ENCODE results near the gene HSH2D.
A peak's percentile ranks its signal among the peaks of the same experiment; 100 is the strongest.

The HSH2D gene

GRCh38 chr19:16135430-16136127 lies 7.9 kb upstream of the HSH2D start:
- Histone ChIP-seq H3K9ac (ENCODE audit: low read depth, low read length, poor library complexity) (no peak overlapping the region), H2BK15ac (ENCODE audit: low read length) (no peak overlapping the region), H2AK5ac (ENCODE audit: low read depth, low read length) (no peak overlapping the region), H3K4me3 (ENCODE audit: low read length in 2 of 2) (no peak overlapping the region), H3K9me3 (replicated peaks in 1 of 2; ENCODE audit: control insufficient read depth in 2 of 2, insufficient read depth in 1 of 2, low read depth in 1 of 2, low read length in 2 of 2) (peaks cover 0 to 3% of the 10 kb centered on the region in 2 donors), H3K14ac (ENCODE audit: low read length) (no peak overlapping the region), H3K4me1 (ENCODE audit: control insufficient read depth in 2 of 2, insufficient read depth in 1 of 2, low read depth in 1 of 2, low read length in 2 of 2) (no peaks in the 10 kb centered on the region), H3K36me3 (replicated peaks in 1 of 2; ENCODE audit: control insufficient read depth in 2 of 2, insufficient read depth in 2 of 2, low read length in 2 of 2) (peaks cover 27 to 41% of the 10 kb centered on the region in 2 donors), H2AFZ (ENCODE audit: low read length) (no peak overlapping the region), H3K79me1 (ENCODE audit: low read depth, low read length) (no peaks in the 10 kb centered on the region), H4K8ac (ENCODE audit: low read depth, low read length) (no peak overlapping the region), H3K27ac (replicated peaks; ENCODE audit: low read length) (no peak overlapping the region), H3K4ac (ENCODE audit: low read length) (no peak overlapping the region), H3K4me2 (ENCODE audit: insufficient read depth, low read length, poor library complexity, severe bottlenecking) (no peak overlapping the region), H4K91ac (ENCODE audit: low read depth, low read length, poor library complexity) (no peak overlapping the region), H3K23ac (ENCODE audit: low read depth, low read length, poor library complexity) (no peak overlapping the region), H3K18ac (ENCODE audit: low read length) (no peak overlapping the region), H2BK120ac (ENCODE audit: low read depth, low read length) (no peak overlapping the region), H2BK12ac (ENCODE audit: low read length) (no peak overlapping the region), H3K27me3 (ENCODE audit: control insufficient read depth in 3 of 3, insufficient read depth in 3 of 3, low read depth in 1 of 3, low read length in 3 of 3) (no peaks in the 10 kb centered on the region), H2BK5ac (ENCODE audit: low read length) (no peak overlapping the region)
- WGBS, 2 donors (ENCODE audit: extremely low coverage in 2 of 2, insufficient read length in 2 of 2, insufficient replicate concordance in 1 of 2) = no CpG with 5 or more reads among the region's 4 CpGs
- no peak for DNase-seq (ENCODE audit: low spot score)

- no peak overlapping the region for H3K4ac ChIP-seq (ENCODE audit: low read length)
- no peak overlapping the region for H2BK12ac ChIP-seq (ENCODE audit: low read length)
- H3K27me3 ChIP-seq (ENCODE audit: control insufficient read depth in 3 of 3, insufficient read depth in 3 of 3, low read depth in 1 of 3, low read length in 3 of 3) = no peaks in the 10 kb centered on the region
- no peak overlapping the region for H3K23ac ChIP-seq (ENCODE audit: low read depth, low read length, poor library complexity)
- DNase-seq (ENCODE audit: low spot score) = no peak
- no peak overlapping the region for H4K91ac ChIP-seq (ENCODE audit: low read depth, low read length, poor library complexity)
- no CpG with 5 or more reads among the region's 16 CpGs for WGBS, 2 donors (ENCODE audit: extremely low coverage in 2 of 2, insufficient read length in 2 of 2, insufficient replicate concordance in 1 of 2)
- no peak overlapping the region for H2BK15ac ChIP-seq (ENCODE audit: low read length)
- no peaks in the 10 kb centered on the region for H3K79me1 ChIP-seq (ENCODE audit: low read depth, low read length)
- H2BK5ac ChIP-seq (ENCODE audit: low read length) = no peak overlapping the region
- H3K27ac ChIP-seq (replicated peaks; ENCODE audit: low read length) = no peak overlapping the region
- no peak overlapping the region for H3K4me2 ChIP-seq (ENCODE audit: insufficient read depth, low read length, poor library complexity, severe bottlenecking)
- H3K4me3 ChIP-seq (ENCODE audit: low read length in 2 of 2) = no peak overlapping the region
- H3K14ac ChIP-seq (ENCODE audit: low read length) = no peak overlapping the region
- no peak overlapping the region for H3K18ac ChIP-seq (ENCODE audit: low read length)
- peaks cover 0 to 2% of the 10 kb centered on the region in 2 donors for H3K9me3 ChIP-seq (replicated peaks in 1 of 2; ENCODE audit: control insufficient read depth in 2 of 2, insufficient read depth in 1 of 2, low read depth in 1 of 2, low read length in 2 of 2)
- H4K8ac ChIP-seq (ENCODE audit: low read depth, low read length) = no peak overlapping the region
- H3K9ac ChIP-seq (ENCODE audit: low read depth, low read length, poor library complexity) = no peak overlapping the region
- no peaks in the 10 kb centered on the region for H3K4me1 ChIP-seq (ENCODE audit: control insufficient read depth in 2 of 2, insufficient read depth in 1 of 2, low read depth in 1 of 2, low read length in 2 of 2)
- peaks cover 26 to 34% of the 10 kb centered on the region in 2 donors for H3K36me3 ChIP-seq (replicated peaks in 1 of 2; ENCODE audit: control insufficient read depth in 2 of 2, insufficient read depth in 2 of 2, low read length in 2 of 2)
- H2AK5ac ChIP-seq (ENCODE audit: low read depth, low read length) = no peak overlapping the region
- H2BK120ac ChIP-seq (ENCODE audit: low read depth, low read length) = no peak overlapping the region
- H2AFZ ChIP-seq (ENCODE audit: low read length) = no peak overlapping the region
These were observed 7.1 kb upstream of the HSH2D start for GRCh38 chr19:16136185-16136999.

- WGBS, 2 donors (ENCODE audit: extremely low coverage in 2 of 2, insufficient read length in 2 of 2, insufficient replicate concordance in 1 of 2) = no CpG with 5 or more reads among the region's 13 CpGs
- no peaks in the 10 kb centered on the region for H3K9me3 ChIP-seq (replicated peaks in 1 of 2; ENCODE audit: control insufficient read depth in 2 of 2, insufficient read depth in 1 of 2, low read depth in 1 of 2, low read length in 2 of 2)
- H2AK5ac ChIP-seq (ENCODE audit: low read depth, low read length) = no peak overlapping the region
- no peak overlapping the region for H4K8ac ChIP-seq (ENCODE audit: low read depth, low read length)
- H3K27ac ChIP-seq (replicated peaks; ENCODE audit: low read length) = no peak overlapping the region
- H2BK12ac ChIP-seq (ENCODE audit: low read length) = no peak overlapping the region
- H3K36me3 ChIP-seq (replicated peaks in 1 of 2; ENCODE audit: control insufficient read depth in 2 of 2, insufficient read depth in 2 of 2, low read length in 2 of 2) = no peaks in the 10 kb centered on the region
- H2BK120ac ChIP-seq (ENCODE audit: low read depth, low read length) = no peak overlapping the region
- H3K14ac ChIP-seq (ENCODE audit: low read length) = peak overlapping the region; percentile 82
- no peak for DNase-seq (ENCODE audit: low spot score)
- H3K79me1 ChIP-seq (ENCODE audit: low read depth, low read length) = no peaks in the 10 kb centered on the region
- H3K4ac ChIP-seq (ENCODE audit: low read length) = no peak overlapping the region
- H3K4me1 ChIP-seq (ENCODE audit: control insufficient read depth in 2 of 2, insufficient read depth in 1 of 2, low read depth in 1 of 2, low read length in 2 of 2) = no peaks in the 10 kb centered on the region
- H4K91ac ChIP-seq (ENCODE audit: low read depth, low read length, poor library complexity) = no peak overlapping the region
- no peak overlapping the region for H2BK15ac ChIP-seq (ENCODE audit: low read length)
- no peak overlapping the region for H3K4me3 ChIP-seq (ENCODE audit: low read length in 2 of 2)
- no peak overlapping the region for H3K4me2 ChIP-seq (ENCODE audit: insufficient read depth, low read length, poor library complexity, severe bottlenecking)
- no peak overlapping the region for H2AFZ ChIP-seq (ENCODE audit: low read length)
- H3K9ac ChIP-seq (ENCODE audit: low read depth, low read length, poor library complexity) = no peak overlapping the region
- peak overlapping the region; percentile 28 for H3K18ac ChIP-seq (ENCODE audit: low read length)
- H2BK5ac ChIP-seq (ENCODE audit: low read length) = no peak overlapping the region
- H3K27me3 ChIP-seq (ENCODE audit: control insufficient read depth in 3 of 3, insufficient read depth in 3 of 3, low read depth in 1 of 3, low read length in 3 of 3) = no peaks in the 10 kb centered on the region
- H3K23ac ChIP-seq (ENCODE audit: low read depth, low read length, poor library complexity) = no peak overlapping the region
These were observed 3.7 kb upstream of the HSH2D start for GRCh38 chr19:16139752-16140151.

- no peak for DNase-seq (ENCODE audit: low spot score)
- H3K4me3 ChIP-seq (ENCODE audit: low read length in 2 of 2) = no peak overlapping the region
- H3K23ac ChIP-seq (ENCODE audit: low read depth, low read length, poor library complexity) = no peak overlapping the region
- H3K27me3 ChIP-seq (ENCODE audit: control insufficient read depth in 3 of 3, insufficient read depth in 3 of 3, low read depth in 1 of 3, low read length in 3 of 3) = no peaks in the 10 kb centered on the region
- no peak overlapping the region for H2BK120ac ChIP-seq (ENCODE audit: low read depth, low read length)
- H3K4me1 ChIP-seq (ENCODE audit: control insufficient read depth in 2 of 2, insufficient read depth in 1 of 2, low read depth in 1 of 2, low read length in 2 of 2) = no peaks in the 10 kb centered on the region
- no peak overlapping the region for H3K9ac ChIP-seq (ENCODE audit: low read depth, low read length, poor library complexity)
- H3K4ac ChIP-seq (ENCODE audit: low read length) = no peak overlapping the region
- H3K9me3 ChIP-seq (replicated peaks in 1 of 2; ENCODE audit: control insufficient read depth in 2 of 2, insufficient read depth in 1 of 2, low read depth in 1 of 2, low read length in 2 of 2) = no peaks in the 10 kb centered on the region
- no peaks in the 10 kb centered on the region for H3K36me3 ChIP-seq (replicated peaks in 1 of 2; ENCODE audit: control insufficient read depth in 2 of 2, insufficient read depth in 2 of 2, low read length in 2 of 2)
- H3K4me2 ChIP-seq (ENCODE audit: insufficient read depth, low read length, poor library complexity, severe bottlenecking) = no peak overlapping the region
- no peak overlapping the region for H3K14ac ChIP-seq (ENCODE audit: low read length)
- H3K79me1 ChIP-seq (ENCODE audit: low read depth, low read length) = no peaks in the 10 kb centered on the region
- no CpG with 5 or more reads among the region's 4 CpGs for WGBS, 2 donors (ENCODE audit: extremely low coverage in 2 of 2, insufficient read length in 2 of 2, insufficient replicate concordance in 1 of 2)
- no peak overlapping the region for H2BK12ac ChIP-seq (ENCODE audit: low read length)
- H4K8ac ChIP-seq (ENCODE audit: low read depth, low read length) = no peak overlapping the region
- H4K91ac ChIP-seq (ENCODE audit: low read depth, low read length, poor library complexity) = no peak overlapping the region
- H3K18ac ChIP-seq (ENCODE audit: low read length) = no peak overlapping the region
- no peak overlapping the region for H2BK15ac ChIP-seq (ENCODE audit: low read length)
- no peak overlapping the region for H2BK5ac ChIP-seq (ENCODE audit: low read length)
- no peak overlapping the region for H2AK5ac ChIP-seq (ENCODE audit: low read depth, low read length)
- no peak overlapping the region for H3K27ac ChIP-seq (replicated peaks; ENCODE audit: low read length)
- no peak overlapping the region for H2AFZ ChIP-seq (ENCODE audit: low read length)
These were observed 2.4 kb upstream of the HSH2D start for GRCh38 chr19:16141043-16141442.

All from neuronal stem cell (in vitro differentiated cells).